ENCODE results near the gene ARL2. TPM values are rescaled to one million over a fixed set of nuclear protein-coding genes. Genes with fewer than 3 reads are reported as not detected.

ARL2 gene
- total RNA-seq, 1 experiment from 2014 or later, result 98.9 TPM

DNA sequence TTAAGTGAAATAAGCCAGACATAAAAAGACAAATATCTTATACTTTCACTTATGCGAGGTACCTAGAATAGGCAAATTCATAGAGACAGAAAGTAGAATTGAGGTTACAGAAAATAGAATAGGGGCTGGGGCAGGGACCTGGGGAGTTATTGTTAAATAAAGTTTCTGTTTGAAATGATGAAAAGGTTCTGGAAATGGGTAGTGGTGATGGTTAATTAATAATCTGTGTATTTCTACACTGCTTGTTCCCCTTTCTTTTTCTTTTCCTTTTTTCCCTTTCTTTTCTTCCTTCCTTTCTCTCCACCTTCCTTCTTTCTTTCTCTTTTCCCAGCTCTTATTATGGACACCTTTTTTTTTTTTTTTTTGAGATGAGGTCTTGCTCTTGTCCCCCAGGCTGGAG lies 41.6 kb downstream of the ARL2 start:
- Histone ChIP-seq H3K4me1 (ENCODE audit: insufficient read depth, low read length, poor library complexity, severe bottlenecking) (no peaks in the 10 kb centered on the region), H3K4me3 (ENCODE audit: low read depth, low read length, poor library complexity, severe bottlenecking) (no peak overlapping the region), H3K27me3 (replicated peaks; ENCODE audit: insufficient read depth, low read depth, low read length, poor library complexity) (no peaks in the 10 kb centered on the region), H3K36me3 (ENCODE audit: insufficient read depth, low read length, poor library complexity, severe bottlenecking) (no peaks in the 10 kb centered on the region), H3K9me3 (ENCODE audit: low read depth, low read length, poor library complexity, severe bottlenecking) (no peaks in the 10 kb centered on the region), H3K27ac (ENCODE audit: low read depth, low read length, poor library complexity, severe bottlenecking) (no peak overlapping the region)
- no peak for DNase-seq (ENCODE audit: low spot score)
- CTCF ChIA-PET, result interaction anchor here (0.6 kb wide), 1 partner anchor 486 kb away, joined by 3 read pairs; no protein-coding TSS in a partner anchor
- TF ChIP-seq, protein P1, sequence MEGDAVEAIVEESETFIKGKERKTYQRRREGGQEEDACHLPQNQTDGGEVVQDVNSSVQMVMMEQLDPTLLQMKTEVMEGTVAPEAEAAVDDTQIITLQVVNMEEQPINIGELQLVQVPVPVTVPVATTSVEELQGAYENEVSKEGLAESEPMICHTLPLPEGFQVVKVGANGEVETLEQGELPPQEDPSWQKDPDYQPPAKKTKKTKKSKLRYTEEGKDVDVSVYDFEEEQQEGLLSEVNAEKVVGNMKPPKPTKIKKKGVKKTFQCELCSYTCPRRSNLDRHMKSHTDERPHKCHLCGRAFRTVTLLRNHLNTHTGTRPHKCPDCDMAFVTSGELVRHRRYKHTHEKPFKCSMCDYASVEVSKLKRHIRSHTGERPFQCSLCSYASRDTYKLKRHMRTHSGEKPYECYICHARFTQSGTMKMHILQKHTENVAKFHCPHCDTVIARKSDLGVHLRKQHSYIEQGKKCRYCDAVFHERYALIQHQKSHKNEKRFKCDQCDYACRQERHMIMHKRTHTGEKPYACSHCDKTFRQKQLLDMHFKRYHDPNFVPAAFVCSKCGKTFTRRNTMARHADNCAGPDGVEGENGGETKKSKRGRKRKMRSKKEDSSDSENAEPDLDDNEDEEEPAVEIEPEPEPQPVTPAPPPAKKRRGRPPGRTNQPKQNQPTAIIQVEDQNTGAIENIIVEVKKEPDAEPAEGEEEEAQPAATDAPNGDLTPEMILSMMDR (conservative IDR thresholded peaks at IDR 0.05; ENCODE audit: low read depth, low read length), result no peak
- no peak for TF ChIP-seq EZH2 (IDR thresholded peaks at IDR 0.05; ENCODE audit: borderline replicate concordance, low read depth, low read length, poor library complexity, severe bottlenecking)
- intact Hi-C loops (cut with micrococcal nuclease; ENCODE audit: unreplicated experiment), result no loop called here
- POLR2A ChIA-PET (ENCODE audit: low non-redundant PET), result no interaction called here
- no TSS peak for BruUV-seq (replicated peaks)

DNA sequence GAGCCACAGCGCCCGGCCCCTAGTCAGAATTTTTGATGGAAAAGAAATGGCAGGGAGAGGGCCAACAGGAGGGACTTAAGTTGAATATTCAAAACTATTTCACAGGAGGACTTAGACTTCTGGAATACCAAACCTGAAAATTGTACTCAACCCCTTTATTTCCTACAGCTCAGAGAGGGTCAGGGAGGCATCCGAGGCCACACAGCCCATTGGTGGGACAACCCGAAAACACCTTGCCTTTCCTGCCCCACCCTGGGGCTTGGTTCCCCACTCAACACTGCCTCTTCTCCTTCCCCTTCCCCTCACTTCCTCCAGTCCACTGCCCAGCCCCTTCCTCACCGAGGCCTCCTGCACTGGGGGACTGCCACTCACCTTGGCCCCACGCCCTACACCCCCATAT lies 43.0 kb downstream of the ARL2 start:
- intact Hi-C loops (cut with micrococcal nuclease; ENCODE audit: unreplicated experiment), result no loop called here
- H3K27ac ChIP-seq (ENCODE audit: low read depth, low read length, poor library complexity, severe bottlenecking), result no peak overlapping the region
- H3K4me1 ChIP-seq (ENCODE audit: insufficient read depth, low read length, poor library complexity, severe bottlenecking), result no peaks in the 10 kb centered on the region
- BruUV-seq (replicated peaks), result no TSS peak
- DNase-seq (ENCODE audit: low spot score), result no peak
- H3K36me3 ChIP-seq (ENCODE audit: insufficient read depth, low read length, poor library complexity, severe bottlenecking), result no peaks in the 10 kb centered on the region
- TF ChIP-seq, protein P1 (conservative IDR thresholded peaks at IDR 0.05; ENCODE audit: low read depth, low read length), result no peak
- no peak for TF ChIP-seq EZH2 (IDR thresholded peaks at IDR 0.05; ENCODE audit: borderline replicate concordance, low read depth, low read length, poor library complexity, severe bottlenecking)
- CTCF ChIA-PET, result no interaction called here
- no peaks in the 10 kb centered on the region for H3K9me3 ChIP-seq (ENCODE audit: low read depth, low read length, poor library complexity, severe bottlenecking)
- POLR2A ChIA-PET (ENCODE audit: low non-redundant PET), result no interaction called here
- H3K4me3 ChIP-seq (ENCODE audit: low read depth, low read length, poor library complexity, severe bottlenecking), result no peak overlapping the region
- no peaks in the 10 kb centered on the region for H3K27me3 ChIP-seq (replicated peaks; ENCODE audit: insufficient read depth, low read depth, low read length, poor library complexity)

DNA sequence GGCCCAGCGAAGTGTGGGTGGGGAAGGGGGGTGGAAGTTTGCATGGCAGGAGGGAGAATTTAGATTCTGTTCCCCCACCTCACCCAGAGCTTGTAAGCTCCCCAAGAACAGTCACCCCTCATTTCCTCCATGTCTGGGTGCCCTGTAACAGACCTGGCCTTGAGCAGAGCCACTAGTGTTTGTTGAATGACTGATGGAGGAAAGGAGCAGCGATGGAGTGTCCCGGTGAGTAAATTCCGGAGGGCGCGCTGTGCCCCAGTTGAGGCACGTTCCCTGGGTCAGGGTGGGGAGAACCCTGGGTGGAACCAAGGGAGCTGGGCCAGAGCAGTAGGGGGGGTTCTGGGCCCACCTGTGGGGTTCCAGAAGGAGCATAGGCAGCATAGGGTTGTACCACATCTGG lies 43.6 kb downstream of the ARL2 start:
- DNase-seq (ENCODE audit: low spot score), result no peak
- ChIA-PET POLR2A (ENCODE audit: low non-redundant PET) (no interaction called here), CTCF (no interaction called here)
- Histone ChIP-seq H3K36me3 (ENCODE audit: insufficient read depth, low read length, poor library complexity, severe bottlenecking) (no peaks in the 10 kb centered on the region), H3K9me3 (ENCODE audit: low read depth, low read length, poor library complexity, severe bottlenecking) (no peaks in the 10 kb centered on the region), H3K27me3 (replicated peaks; ENCODE audit: insufficient read depth, low read depth, low read length, poor library complexity) (no peaks in the 10 kb centered on the region), H3K4me3 (ENCODE audit: low read depth, low read length, poor library complexity, severe bottlenecking) (no peak overlapping the region), H3K27ac (ENCODE audit: low read depth, low read length, poor library complexity, severe bottlenecking) (no peak overlapping the region), H3K4me1 (ENCODE audit: insufficient read depth, low read length, poor library complexity, severe bottlenecking) (no peaks in the 10 kb centered on the region)
- intact Hi-C loops (cut with micrococcal nuclease; ENCODE audit: unreplicated experiment), result no loop called here
- TF ChIP-seq EZH2 (IDR thresholded peaks at IDR 0.05; ENCODE audit: borderline replicate concordance, low read depth, low read length, poor library complexity, severe bottlenecking), result no peak
- TF ChIP-seq, protein P1 (conservative IDR thresholded peaks at IDR 0.05; ENCODE audit: low read depth, low read length), result no peak
- BruUV-seq (replicated peaks), result no TSS peak

Data from A673 (cell line).